ENCODE measurements around the gene MMS22L.

DNA sequence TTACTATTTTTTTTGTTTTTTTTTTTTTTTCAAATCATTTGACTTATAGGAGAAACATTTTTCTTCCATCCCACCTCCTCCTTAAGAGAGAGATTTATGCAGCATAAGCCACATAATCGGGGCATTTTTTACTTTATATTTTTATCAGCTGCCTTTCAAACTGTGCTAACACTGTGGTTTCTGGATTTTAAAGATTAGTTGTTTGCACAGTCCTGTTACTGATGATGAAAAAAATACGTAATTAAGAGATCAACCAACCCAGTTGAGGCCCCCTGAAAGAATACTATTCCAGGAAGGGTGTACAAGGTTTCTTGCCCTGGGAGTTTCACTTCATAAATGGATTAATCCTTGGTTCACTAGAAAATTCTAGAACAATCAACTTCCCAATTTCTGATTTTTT is 68.3 kb downstream of the MMS22L start:
- TF ChIP-seq CTCF (IDR thresholded peaks at IDR 0.05) = no peak
- TF ChIP-seq POLR2A (IDR thresholded peaks at IDR 0.05) = no peak

Measured in heart left ventricle (tissue), 13 donors.